HG03103 (cell line): ENCODE results near the gene SLC35B1.
"Not testable (repeated sequence)": the region's sequence is repeated elsewhere in the genome, so short reads cannot be mapped to it uniquely, and the experiment has no call there.

ENCODE experiments used
- ATAC-seq: cut with Tn5 transposase; IDR thresholded peaks from one replicate; pipeline ENCODE4 v1.9.1; 2021; ENCODE audit warnings: low read depth; ENCODE audit not compliant: unreplicated experiment

SLC35B1 gene

GRCh38 chr17:49734515-49735490 is 27.0 kb upstream of the SLC35B1 start:
- ATAC-seq = no peak

- ATAC-seq = no peak
Measured at GRCh38 chr17:49731435-49731831, 23.7 kb upstream of the SLC35B1 start.

GRCh38 chr17:49730785-49731434 is 23.1 kb upstream of the SLC35B1 start:
- ATAC-seq = no peak

GRCh38 chr17:49730078-49730784 is 22.5 kb upstream of the SLC35B1 start:
- no peak for ATAC-seq

- ATAC-seq = no peak
Measured at GRCh38 chr17:49729069-49729468, 21.3 kb upstream of the SLC35B1 start.

GRCh38 chr17:49728425-49728824 is 20.7 kb upstream of the SLC35B1 start:
- ATAC-seq = no peak

- no peak for ATAC-seq
Measured at GRCh38 chr17:49727380-49727779, 19.6 kb upstream of the SLC35B1 start.

- ATAC-seq = no peak
Measured at GRCh38 chr17:49725452-49726130, 17.8 kb upstream of the SLC35B1 start.

GRCh38 chr17:49724552-49724951 is 16.8 kb upstream of the SLC35B1 start:
- ATAC-seq = not testable (repeated sequence)

- ATAC-seq = no peak
Measured at GRCh38 chr17:49723423-49723822, 15.7 kb upstream of the SLC35B1 start.

- no peak for ATAC-seq
Measured at GRCh38 chr17:49722066-49722465, 14.3 kb upstream of the SLC35B1 start.

- no peak for ATAC-seq
Measured at GRCh38 chr17:49717371-49717861, 9.7 kb upstream of the SLC35B1 start.

GRCh38 chr17:49716668-49717364 is 9.1 kb upstream of the SLC35B1 start:
- no peak for ATAC-seq

GRCh38 chr17:49715717-49716279 is 8.0 kb upstream of the SLC35B1 start:
- no peak for ATAC-seq

- no peak for ATAC-seq
Measured at GRCh38 chr17:49715216-49715615, 7.5 kb upstream of the SLC35B1 start.

- ATAC-seq = no peak
Measured at GRCh38 chr17:49708515-49709183, 885 bp upstream of the SLC35B1 start.

GRCh38 chr17:49707246-49707607 is 537 bp downstream of the SLC35B1 start:
- no peak for ATAC-seq

GRCh38 chr17:49705254-49705653 is 2.5 kb downstream of the SLC35B1 start:
- ATAC-seq = no peak
